Epithelial cell of proximal tubule (primary cell): Measurements from ENCODE around the gene ITPR1. TPM values are rescaled to one million over a fixed set of nuclear protein-coding genes. Genes with fewer than 3 reads are reported as not detected.

Experiments used
- DNase-seq: peaks from one replicate; pipeline ENCODE4 v3.0.0-alpha.2; 2011; ENCODE audit warnings: low read depth
- H3K4me3 ChIP-seq: 2 replicates; pipeline ENCODE4 v1.5.1; 2011; ENCODE audit warnings: low read depth, mild to moderate bottlenecking, low read length
- CTCF ChIP-seq: conservative IDR thresholded peaks from 2 replicates; pipeline ENCODE4 v1.5.1; 2012; ENCODE audit warnings: low read depth, mild to moderate bottlenecking, low read length
- total RNA-seq: library from RNA; depleted of rRNA; stranded (reverse); fragments of >200 nt; gene quantifications from 2 replicates; pipeline ENCODE4 v1.2.3, GENCODE V29; 2015

Gene ITPR1
- total RNA-seq, 1 donor from 2014 or later: 4.6 TPM

GRCh38 chr3:4744405-4745234, 251.5 kb downstream of the ITPR1 start:
- no peak for TF ChIP-seq CTCF
- no peak for DNase-seq
- no peak overlapping the region for H3K4me3 ChIP-seq

GRCh38 chr3:4745235-4745610, 252.1 kb downstream of the ITPR1 start:
- no peak overlapping the region for H3K4me3 ChIP-seq
- DNase-seq: no peak
- no peak for TF ChIP-seq CTCF

GRCh38 chr3:4746241-4746958, 253.3 kb downstream of the ITPR1 start:
- no peak for DNase-seq
- no peak overlapping the region for H3K4me3 ChIP-seq
- no peak for TF ChIP-seq CTCF

- no peak overlapping the region for H3K4me3 ChIP-seq
- no peak for TF ChIP-seq CTCF
- DNase-seq: no peak
Observed at GRCh38 chr3:4748127-4748526, 255.0 kb downstream of the ITPR1 start.

GRCh38 chr3:4748701-4749378, 255.7 kb downstream of the ITPR1 start:
- no peak for DNase-seq
- no peak overlapping the region for H3K4me3 ChIP-seq
- TF ChIP-seq CTCF: no peak

GRCh38 chr3:4749567-4750002, 256.4 kb downstream of the ITPR1 start:
- DNase-seq: no peak
- TF ChIP-seq CTCF: no peak
- peak overlapping the region; percentile 51 for H3K4me3 ChIP-seq
